Endometrial microvascular endothelial cells (primary cell): ENCODE data around the gene CXCR5. TPM values are rescaled to one million over a fixed set of nuclear protein-coding genes. Genes with fewer than 3 reads are reported as not detected.

Source experiments
- in situ Hi-C: cut with HindIII; loops from 2 replicates; pipeline ENCODE4 v1.10.0; 2017; ENCODE audit warnings: low sequenced_read_pairs, low pct_unique_long_range_greater_than_20kb; ENCODE audit errors: inconsistent ontology term
- total RNA-seq: library from RNA; depleted of rRNA; stranded (reverse); fragments of >200 nt; gene quantifications from one replicate; pipeline ENCODE4 v1.2.3, GENCODE V29; 2015; ENCODE audit errors: inconsistent ontology term

Gene CXCR5
- total RNA-seq, 1 donor from 2014 or later: not detected

DNA sequence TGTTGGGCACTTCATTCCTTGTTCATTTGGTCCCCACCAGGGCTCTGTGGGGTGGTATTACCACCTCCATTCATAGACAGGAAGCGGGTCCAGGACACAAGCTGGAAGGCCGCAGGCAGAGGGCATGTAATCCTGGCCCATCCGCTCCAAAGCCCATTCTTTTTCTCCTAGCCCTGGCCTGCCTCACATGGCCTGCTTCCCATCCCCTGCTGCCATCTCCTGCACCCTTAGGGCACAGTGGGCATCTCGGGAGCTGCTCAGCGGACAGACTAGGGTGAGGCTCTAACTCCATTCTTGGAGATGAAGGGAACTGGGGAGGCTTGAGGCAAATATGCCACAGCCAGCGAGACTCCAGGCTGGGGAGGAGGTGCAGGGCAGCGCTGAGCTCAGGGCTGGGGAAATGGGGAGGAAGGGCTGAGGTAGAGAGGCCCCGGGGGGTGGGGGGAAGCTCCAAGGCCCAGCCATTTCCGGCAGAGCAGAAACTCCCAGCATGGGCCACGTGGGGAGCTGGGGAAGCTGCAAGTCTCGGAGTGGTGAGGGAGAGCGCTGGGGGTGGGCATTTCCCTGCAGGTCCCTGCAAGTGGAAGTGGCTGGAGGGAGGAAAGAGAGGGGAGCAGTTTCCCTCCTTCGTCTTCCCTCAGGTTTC is 56.4 kb downstream of the CXCR5 start:
- in situ Hi-C loops: no loop called here

DNA sequence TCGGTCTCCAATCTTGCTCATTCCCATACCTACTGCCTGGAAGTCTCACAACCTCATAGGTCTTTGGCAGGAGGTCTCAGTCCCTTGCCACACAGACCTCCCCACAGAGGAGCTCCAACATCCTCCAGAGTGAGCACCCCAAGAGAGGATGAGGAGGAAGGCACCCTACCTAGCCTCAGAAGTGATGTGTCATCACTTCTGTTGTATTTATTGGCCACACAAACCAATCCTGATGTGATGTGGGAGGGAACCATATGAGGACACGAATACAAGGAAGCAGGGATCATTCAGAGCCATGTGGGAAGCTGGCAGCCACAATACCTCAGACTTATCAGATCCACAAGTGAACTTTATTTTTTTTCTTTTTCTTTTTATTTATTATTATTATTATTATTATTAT is 63.4 kb downstream of the CXCR5 start:
- in situ Hi-C loops: no loop called here

Other genes starting within 250 kb of the CXCR5 start
- gene TREH, start 204.2 kb upstream of the CXCR5 start, total RNA-seq: not detected
- 104 TPM for gene DDX6, start 92.7 kb upstream of the CXCR5 start, total RNA-seq
- 10.9 TPM for gene BCL9L, start 42.0 kb downstream of the CXCR5 start, total RNA-seq
- not detected for gene UPK2, start 72.4 kb downstream of the CXCR5 start, total RNA-seq
- gene FOXR1, start 87.9 kb downstream of the CXCR5 start, total RNA-seq: not detected
- gene CENATAC, start 114.2 kb downstream of the CXCR5 start, total RNA-seq: 6.6 TPM
- gene RPS25, start 134.5 kb downstream of the CXCR5 start, total RNA-seq: 1,064 TPM
- 82.7 TPM for gene TRAPPC4, start 134.9 kb downstream of the CXCR5 start, total RNA-seq
- 22.6 TPM for gene SLC37A4, start 147.0 kb downstream of the CXCR5 start, total RNA-seq
- 138 TPM for gene HYOU1, start 173.3 kb downstream of the CXCR5 start, total RNA-seq
- 23.9 TPM for gene VPS11, start 183.9 kb downstream of the CXCR5 start, total RNA-seq
- gene HMBS, start 201.0 kb downstream of the CXCR5 start, total RNA-seq: 8.2 TPM
- gene DPAGT1, start 218.0 kb downstream of the CXCR5 start, total RNA-seq: 35.8 TPM
- gene C2CD2L, start 223.5 kb downstream of the CXCR5 start, total RNA-seq: 6.2 TPM
- 11.4 TPM for gene HINFP, start 237.7 kb downstream of the CXCR5 start, total RNA-seq